ES-I3 (cell line): ENCODE results near the gene PIGC.

ENCODE experiments used
- H3K36me3 ChIP-seq: 2 replicates; pipeline ENCODE4 v1.6.1; 2013; ENCODE audit warnings: mild to moderate bottlenecking, low read length, control low read depth, moderate library complexity; ENCODE audit not compliant: insufficient read depth
- H3K4me1 ChIP-seq: 2 replicates; pipeline ENCODE4 v1.6.1; 2013; ENCODE audit warnings: mild to moderate bottlenecking, control low read depth, low read length; ENCODE audit not compliant: insufficient read depth
- H3K9ac ChIP-seq: 2 replicates; pipeline ENCODE4 v1.6.1; 2013; ENCODE audit warnings: low read depth, mild to moderate bottlenecking, low read length, moderate library complexity
- H3K9me3 ChIP-seq: 2 replicates; pipeline ENCODE4 v1.6.1; 2013; ENCODE audit warnings: mild to moderate bottlenecking, low read length, moderate library complexity; ENCODE audit not compliant: control insufficient read depth, insufficient read depth

The PIGC gene

DNA sequence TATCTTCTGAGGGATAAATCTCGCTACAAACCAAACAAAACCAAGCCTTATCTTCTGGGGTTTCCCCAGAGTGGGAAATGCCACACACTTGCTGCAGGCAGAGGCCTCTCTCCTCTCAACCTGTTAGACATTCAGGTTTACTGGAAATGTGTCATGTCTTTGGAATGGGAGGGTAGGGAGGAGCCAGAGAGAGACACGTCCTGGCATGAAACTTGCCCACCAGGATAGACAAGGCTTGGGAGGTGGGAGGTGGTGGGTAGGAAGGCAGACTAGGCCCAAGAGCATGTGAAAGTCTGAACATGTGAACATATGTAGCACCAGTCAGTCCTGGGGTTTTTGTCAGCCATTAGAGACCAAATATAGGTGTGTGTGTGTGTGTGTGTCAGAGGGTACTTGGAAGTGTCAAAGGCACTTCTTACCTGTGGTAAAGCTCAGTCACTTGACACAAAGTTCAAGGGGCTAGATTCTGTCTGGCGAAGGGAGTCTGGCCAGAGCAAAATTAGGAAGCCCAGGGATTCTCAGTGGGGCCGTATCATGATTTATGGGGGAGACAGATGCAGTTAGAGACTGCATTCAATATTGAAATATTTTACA, 32.4 kb upstream of the PIGC start:
- no peak overlapping the region for H3K9ac ChIP-seq
- peaks cover 8% of the 10 kb centered on the region; the same call in 1 of the 2 replicates for H3K4me1 ChIP-seq
- no peaks in the 10 kb centered on the region for H3K36me3 ChIP-seq
- H3K9me3 ChIP-seq = no peaks in the 10 kb centered on the region

DNA sequence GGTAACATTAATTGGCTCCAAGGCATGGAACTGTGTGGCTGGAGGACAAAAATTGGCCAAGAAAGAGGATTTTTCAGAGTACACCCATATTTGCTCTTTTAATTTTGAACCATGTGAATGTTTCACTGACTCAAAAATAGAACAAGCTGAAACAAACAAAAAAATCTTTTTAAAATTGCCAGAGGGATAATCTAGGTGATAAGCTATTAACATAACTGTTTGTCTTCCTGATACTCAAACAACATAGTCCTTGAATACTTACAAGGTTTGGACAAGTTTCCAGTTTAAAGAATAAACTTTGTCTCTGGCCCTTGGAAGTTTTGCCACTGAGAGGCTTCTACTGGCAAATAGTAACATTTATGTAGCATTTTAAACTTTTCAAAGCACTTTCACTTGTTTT, 30.0 kb upstream of the PIGC start:
- no peaks in the 10 kb centered on the region for H3K9me3 ChIP-seq
- peaks cover 8% of the 10 kb centered on the region; the same call in 1 of the 2 replicates for H3K4me1 ChIP-seq
- H3K36me3 ChIP-seq = no peaks in the 10 kb centered on the region
- H3K9ac ChIP-seq = no peak overlapping the region

DNA sequence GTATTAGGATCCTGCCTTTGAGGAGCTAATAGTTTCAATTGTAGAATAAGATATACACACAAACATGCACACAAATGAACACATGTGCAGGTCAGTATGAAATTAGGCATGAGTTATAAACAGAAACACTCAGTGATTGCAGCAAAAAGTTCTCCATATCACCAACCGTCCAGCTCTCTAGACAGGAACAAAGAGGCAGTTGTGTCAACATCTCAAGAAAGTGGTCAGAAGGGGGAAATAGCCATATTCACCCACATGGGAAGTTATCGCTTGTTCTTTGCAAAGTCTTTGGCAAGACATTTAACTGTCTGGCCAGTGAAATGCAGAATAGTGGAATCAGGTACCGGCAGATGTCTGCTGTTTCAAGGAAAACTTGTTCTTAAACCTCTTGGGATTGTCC, 29.4 kb upstream of the PIGC start:
- peaks cover 8% of the 10 kb centered on the region; the same call in 1 of the 2 replicates for H3K4me1 ChIP-seq
- H3K9ac ChIP-seq = no peak overlapping the region
- no peaks in the 10 kb centered on the region for H3K36me3 ChIP-seq
- H3K9me3 ChIP-seq = no peaks in the 10 kb centered on the region

DNA sequence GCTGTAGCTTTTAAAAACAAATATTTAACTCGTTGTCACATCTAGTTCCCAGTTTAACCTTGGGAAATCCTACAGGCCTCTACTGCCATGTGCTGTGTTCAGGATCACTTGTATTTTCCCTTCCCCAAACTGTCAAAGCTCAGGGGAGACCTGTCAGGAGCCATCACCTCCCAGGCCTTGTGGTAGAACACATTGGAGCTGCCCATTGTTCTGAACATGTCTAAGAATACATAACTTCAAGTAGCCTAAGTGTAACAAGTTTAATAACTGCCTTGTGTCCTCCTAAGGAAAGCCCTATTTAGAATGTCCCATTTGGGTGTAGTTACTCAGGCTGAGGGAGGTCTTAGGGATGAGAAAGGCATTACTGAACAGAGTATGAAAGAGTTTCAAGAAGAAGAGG, 28.6 kb upstream of the PIGC start:
- no peaks in the 10 kb centered on the region for H3K9me3 ChIP-seq

DNA sequence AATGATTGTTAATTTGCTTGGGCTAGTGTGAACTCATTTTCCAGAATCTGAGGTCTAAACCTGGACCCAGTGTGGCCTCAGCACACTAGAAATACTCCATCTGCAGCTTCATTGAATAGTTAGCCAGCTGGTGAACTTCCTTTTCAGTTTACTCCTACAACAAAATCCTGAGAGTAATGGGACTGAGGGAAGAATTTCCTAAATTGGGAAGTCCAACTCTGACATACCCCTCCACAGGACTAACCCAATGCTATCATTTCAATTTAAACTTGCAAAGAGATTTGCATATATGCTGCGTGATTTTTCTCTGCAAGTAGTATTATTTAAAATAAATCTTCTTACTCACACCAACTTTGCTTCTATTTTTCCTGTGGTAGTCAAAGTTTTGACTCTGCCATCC, 27.8 kb upstream of the PIGC start:
- Histone ChIP-seq H3K9me3 (no peaks in the 10 kb centered on the region), H3K36me3 (no peaks in the 10 kb centered on the region), H3K4me1 (peaks cover 8% of the 10 kb centered on the region; the same call in 1 of the 2 replicates), H3K9ac (no peak overlapping the region)

More for the DNA sequence above, 28.6 kb upstream of the PIGC start:
- Histone ChIP-seq H3K36me3 (no peaks in the 10 kb centered on the region), H3K9ac (no peak overlapping the region), H3K4me1 (peaks cover 8% of the 10 kb centered on the region; the same call in 1 of the 2 replicates)

DNA sequence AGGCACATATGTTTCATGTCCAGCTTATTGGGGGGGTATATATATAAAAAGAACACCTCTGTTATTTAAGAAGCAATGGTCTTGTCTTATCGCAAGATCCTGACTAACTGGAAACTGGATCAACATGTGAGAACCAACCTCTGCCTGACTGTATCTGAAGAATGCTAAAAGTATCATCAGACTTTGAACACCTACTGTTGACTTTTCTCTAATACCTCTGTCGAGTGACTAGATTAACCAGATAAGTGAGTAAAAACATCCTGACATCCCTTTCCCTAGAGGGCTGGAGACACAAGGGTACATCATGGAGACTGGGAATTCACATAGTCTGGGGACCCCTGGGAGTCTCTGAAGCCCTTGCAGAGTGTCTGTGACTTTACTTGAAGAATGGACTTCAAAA, 26.3 kb upstream of the PIGC start:
- Histone ChIP-seq H3K9ac (no peak overlapping the region), H3K36me3 (no peaks in the 10 kb centered on the region), H3K4me1 (no peaks in the 10 kb centered on the region), H3K9me3 (no peaks in the 10 kb centered on the region)

DNA sequence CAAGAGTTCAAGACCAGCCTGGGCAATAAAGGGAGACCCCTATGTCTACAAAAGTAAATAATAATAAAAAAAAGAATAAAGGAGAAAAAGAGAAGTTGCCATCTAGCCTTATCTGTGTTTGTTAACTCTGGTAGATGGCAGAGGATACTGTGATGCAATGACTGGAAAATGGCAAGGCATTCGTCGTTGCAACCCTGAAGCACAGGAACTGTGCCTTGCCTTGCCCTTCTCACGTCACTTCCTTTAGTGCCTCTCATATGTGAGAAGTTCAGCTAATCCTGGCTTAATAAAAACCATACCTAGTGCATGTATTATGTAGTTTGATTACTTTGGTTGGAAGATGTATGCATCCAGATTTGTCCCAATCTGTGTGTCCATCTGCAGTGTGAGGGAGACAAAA, 25.8 kb upstream of the PIGC start:
- H3K36me3 ChIP-seq = no peaks in the 10 kb centered on the region
- no peaks in the 10 kb centered on the region for H3K4me1 ChIP-seq
- H3K9me3 ChIP-seq = no peaks in the 10 kb centered on the region
- H3K9ac ChIP-seq = no peak overlapping the region

DNA sequence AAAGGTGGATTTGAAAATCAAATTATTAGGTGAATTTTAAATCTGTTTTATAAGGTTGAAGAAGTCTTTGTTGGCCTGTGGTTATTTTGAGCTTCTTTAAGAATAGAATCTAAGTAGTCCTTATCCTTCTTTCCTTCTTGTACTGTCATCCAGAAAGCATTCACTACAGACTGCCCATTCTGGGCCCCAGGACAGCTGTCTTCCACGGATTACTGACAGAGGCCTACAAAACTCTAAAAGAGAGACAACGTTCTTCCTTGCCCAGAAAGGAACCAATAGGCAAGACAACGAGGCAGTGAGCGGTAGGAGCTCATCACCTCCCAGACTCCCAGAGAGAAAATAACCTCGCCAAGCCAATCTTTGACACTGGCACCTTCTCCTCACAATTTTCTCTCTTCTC, 24.4 kb upstream of the PIGC start:
- H3K4me1 ChIP-seq = no peaks in the 10 kb centered on the region
- H3K9ac ChIP-seq = no peak overlapping the region
- no peaks in the 10 kb centered on the region for H3K36me3 ChIP-seq
- no peaks in the 10 kb centered on the region for H3K9me3 ChIP-seq

DNA sequence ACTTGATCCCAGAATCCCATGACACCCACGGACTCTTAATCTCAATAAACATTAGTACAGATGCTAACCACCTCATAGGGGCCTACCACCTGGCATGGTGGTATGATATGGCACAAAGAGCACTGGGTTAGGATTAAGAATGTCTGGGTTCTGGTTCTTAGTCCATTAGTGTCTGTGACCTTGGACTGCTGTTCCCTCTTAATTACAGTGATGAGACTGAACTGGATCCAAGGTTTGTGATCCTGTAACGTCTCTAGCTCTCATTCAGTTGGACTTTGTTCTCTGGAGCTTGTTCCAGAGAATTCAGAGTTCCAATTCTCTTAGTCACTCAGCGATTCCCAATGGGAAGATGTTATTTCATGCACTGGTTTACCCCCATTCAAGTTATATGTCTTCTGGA, 23.6 kb upstream of the PIGC start:
- Histone ChIP-seq H3K4me1 (no peaks in the 10 kb centered on the region), H3K9ac (no peak overlapping the region)

DNA sequence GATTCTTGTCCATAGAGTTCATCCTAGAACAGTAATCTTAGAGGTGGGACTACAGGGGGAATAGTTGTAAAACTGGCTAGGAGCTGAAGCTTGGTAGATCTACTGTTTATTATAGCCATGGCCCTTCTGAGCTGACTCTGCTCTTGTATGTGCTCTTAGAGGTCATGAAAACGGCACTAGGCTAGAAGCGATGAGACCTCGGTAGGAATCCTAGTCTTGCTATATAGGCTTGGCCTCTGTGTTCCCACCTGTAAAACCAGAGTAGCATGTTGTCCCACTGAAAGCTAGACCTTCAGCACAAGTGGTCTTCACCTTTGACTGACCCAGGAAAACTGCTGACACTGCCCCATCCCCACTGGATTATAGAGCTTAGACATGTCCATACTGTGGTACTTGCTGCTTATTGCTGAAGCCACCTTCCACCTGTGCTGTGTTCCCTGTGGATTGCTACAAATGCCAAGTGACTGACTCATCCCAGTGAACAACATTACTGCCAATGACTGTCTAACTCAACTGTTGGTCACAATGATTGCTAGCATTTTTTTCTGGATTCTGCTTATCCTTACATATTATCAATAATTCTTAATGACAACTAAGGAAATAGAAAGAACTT, 23.0 kb upstream of the PIGC start:
- no peaks in the 10 kb centered on the region; the same call in 1 of the 2 replicates for H3K4me1 ChIP-seq
- H3K9me3 ChIP-seq = no peaks in the 10 kb centered on the region
- H3K36me3 ChIP-seq = no peaks in the 10 kb centered on the region
- no peak overlapping the region for H3K9ac ChIP-seq

More for the DNA sequence above, 23.6 kb upstream of the PIGC start:
- no peaks in the 10 kb centered on the region for H3K9me3 ChIP-seq
- H3K36me3 ChIP-seq = no peaks in the 10 kb centered on the region

DNA sequence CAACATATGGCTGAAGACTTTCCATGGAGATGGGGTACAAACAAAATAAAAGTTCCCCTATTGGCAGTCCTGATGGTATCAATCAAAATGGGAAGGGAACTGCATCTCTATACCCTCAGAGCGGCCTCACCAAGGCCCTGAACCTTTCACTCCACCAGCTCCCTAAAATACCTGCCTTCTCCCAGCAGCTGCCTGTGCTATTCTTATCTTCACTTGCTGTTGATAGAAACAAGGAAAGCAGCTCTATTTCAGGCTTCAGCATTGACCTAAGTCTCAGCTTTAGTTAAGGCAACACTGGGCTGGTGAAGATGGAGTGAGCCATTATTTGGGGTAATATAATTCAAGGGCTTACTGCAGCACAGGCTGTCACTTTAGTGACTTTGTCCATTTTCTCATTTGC, 21.7 kb upstream of the PIGC start:
- no peak overlapping the region for H3K9ac ChIP-seq

DNA sequence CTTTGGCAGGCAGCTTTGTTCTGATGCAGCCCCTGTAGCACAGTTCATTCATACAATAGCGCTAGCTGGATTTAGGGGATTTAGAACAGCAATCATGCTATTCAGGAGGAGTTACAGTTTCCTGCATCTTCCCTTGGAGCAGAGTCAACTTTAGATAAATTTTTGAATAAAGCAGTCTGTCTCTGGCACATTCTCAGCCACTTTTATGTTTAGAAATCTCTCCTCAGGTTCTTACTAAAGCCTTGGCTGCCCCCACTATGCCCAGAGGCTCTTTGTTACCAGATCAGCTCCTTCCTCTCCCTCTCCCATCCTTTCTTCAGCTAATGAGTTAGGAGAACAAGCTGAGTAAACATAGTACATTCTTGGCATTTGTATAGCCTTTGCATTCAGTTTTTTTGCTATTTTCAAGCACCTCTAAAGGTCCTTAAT, 17.0 kb upstream of the PIGC start:
- H3K9ac ChIP-seq = no peak overlapping the region
- no peaks in the 10 kb centered on the region; the same call in 1 of the 2 replicates for H3K4me1 ChIP-seq
- no peaks in the 10 kb centered on the region for H3K36me3 ChIP-seq
- no peaks in the 10 kb centered on the region for H3K9me3 ChIP-seq

More for the DNA sequence above, 21.7 kb upstream of the PIGC start:
- H3K36me3 ChIP-seq = no peaks in the 10 kb centered on the region
- no peaks in the 10 kb centered on the region for H3K9me3 ChIP-seq
- no peaks in the 10 kb centered on the region; the same call in 1 of the 2 replicates for H3K4me1 ChIP-seq

DNA sequence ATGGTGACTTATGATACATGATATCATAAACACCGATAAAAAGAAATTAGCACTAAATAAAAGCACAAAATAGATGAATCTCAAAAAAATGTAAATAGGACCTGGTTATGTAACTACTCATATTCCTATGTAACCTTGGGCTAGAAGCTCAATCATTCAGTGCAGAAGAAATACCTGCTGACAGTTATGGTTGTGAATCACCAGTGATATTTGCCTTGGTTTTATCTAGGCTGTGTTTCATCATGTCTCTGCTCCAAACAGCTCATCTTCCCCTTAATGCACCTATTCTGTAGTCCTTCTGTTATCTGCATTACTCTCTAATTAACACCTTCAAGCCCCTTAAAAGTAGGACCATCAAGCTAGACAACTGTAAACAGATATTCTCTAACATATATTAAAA, 16.3 kb upstream of the PIGC start:
- Histone ChIP-seq H3K9me3 (no peaks in the 10 kb centered on the region), H3K4me1 (no peaks in the 10 kb centered on the region; the same call in 1 of the 2 replicates), H3K36me3 (no peaks in the 10 kb centered on the region), H3K9ac (no peak overlapping the region)

DNA sequence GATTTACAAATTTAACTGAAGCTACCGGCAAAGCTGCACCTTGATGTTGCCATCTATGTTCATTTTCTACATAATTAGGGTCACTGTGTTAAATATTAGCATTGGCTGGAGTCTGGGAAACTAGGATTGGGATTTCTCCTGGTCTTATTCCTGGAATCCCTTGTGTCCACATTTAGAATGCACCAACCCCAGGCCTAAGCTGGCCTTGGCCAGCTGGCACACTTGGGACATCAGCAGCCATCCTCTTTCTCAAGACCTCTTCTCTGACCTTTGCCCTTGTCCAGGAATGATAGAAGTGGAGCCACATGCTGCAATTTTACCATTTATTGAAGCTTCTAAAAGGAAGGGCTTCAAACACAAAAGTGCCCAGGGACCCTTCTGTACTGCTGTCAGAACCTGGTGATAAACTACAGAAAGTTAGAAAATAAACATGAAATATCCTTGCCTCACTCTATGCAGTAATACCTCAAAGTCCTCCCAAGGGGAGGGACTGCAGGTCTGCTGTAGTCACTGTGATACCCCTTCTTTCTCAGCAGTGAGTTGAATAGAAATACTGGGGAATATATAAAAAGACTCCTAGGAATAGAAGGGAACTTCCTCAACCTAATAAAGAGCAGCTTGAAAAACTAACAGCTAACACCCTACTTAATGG, 13.7 kb upstream of the PIGC start:
- Histone ChIP-seq H3K9ac (no peak overlapping the region), H3K9me3 (no peaks in the 10 kb centered on the region), H3K4me1 (no peaks in the 10 kb centered on the region; the same call in 1 of the 2 replicates), H3K36me3 (no peaks in the 10 kb centered on the region)

DNA sequence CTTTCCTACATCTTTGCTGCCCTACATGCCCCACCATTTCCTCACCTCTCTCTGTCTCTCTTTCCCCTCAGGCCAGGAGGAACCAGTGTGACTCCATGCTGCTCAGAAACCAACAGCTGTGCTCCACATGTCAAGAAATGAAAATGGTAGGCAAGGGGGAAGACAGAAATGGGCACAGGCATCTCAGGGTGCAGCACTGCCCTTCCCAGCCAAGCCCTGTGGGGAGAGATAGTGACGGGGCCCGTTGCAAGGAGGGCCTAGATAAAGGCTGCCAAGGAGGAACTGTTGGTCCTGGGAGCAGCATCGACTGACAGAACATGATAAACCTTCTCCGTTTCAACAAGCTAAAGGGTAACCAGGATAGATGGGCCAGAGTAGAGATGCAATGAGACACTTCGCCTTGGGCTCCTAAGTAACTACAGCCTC, 12.5 kb upstream of the PIGC start:
- H3K9ac ChIP-seq = no peak overlapping the region
- no peaks in the 10 kb centered on the region for H3K36me3 ChIP-seq
- H3K4me1 ChIP-seq = no peaks in the 10 kb centered on the region
- H3K9me3 ChIP-seq = no peaks in the 10 kb centered on the region
